ENCODE measurements around the gene DNMBP. TPM values are rescaled to one million over a fixed set of nuclear protein-coding genes. Genes with fewer than 3 reads are reported as not detected.

Gene DNMBP
- total RNA-seq, result 27.4 and 27.9 TPM in 2 replicates

DNA sequence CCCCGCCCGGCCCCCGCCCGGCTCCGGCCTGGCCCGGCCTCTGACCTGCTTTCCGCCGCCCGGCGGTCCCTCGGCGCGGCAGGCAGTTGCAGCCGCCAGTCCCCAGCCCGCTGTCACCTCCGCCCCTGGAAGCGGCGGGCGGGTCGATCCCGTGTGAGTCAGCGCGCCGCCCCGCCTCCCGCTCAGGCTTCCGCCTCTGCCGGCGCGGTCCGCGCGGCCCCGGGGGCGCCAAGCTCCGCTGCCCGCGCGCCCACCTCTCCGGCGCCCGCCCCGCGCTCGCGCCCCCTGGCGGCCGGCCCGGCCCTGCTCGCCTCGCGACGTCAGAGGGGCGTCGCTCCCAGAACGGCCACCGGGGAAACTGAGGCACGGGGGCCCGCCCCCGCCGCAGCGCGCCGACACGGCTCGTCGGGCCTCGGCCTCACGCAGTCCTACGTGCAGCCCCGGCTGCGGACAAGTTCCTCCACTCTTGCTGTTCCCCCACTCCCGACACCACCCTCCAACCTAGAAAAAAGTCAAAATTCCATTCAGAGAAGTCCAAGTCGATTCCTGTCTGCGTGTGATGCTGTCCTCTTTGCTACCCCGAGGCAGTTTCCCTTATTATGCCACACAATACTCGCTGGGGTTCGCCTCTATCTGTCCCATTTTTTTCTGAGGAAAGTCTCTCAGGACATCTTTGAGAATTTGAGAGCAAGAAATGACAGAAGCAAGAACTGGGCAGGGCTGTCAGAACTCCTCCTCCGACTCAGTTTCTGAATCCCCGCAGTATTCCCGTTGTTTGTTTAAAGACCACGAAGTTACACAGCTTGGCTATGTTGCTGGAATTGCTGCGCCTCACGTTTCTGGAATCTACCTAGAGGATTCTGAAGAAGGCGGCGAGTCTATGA, at the start of gene DNMBP:
Gene DNMBP, minus strand, starts transcription at position 155 of the 884 bp plus-strand sequence. CDS start 37,823 bp downstream, outside the sequence.

Other genes starting within 250 kb of the DNMBP start
- 1.4 and 1.8 TPM in 2 replicates for gene ABCC2, start 227.3 kb downstream of the DNMBP start, total RNA-seq
- not detected in 2 replicates for gene CPN1, start 71.9 kb upstream of the DNMBP start, total RNA-seq
- 38.4 and 47.4 TPM in 2 replicates for gene ERLIN1, start 176.1 kb upstream of the DNMBP start, total RNA-seq
- gene CHUK, start 219.6 kb upstream of the DNMBP start, total RNA-seq, result 6.6 and 8.3 TPM in 2 replicates